DND-41 (cell line): Measurements from ENCODE around the gene IQCF6.

Source experiments
- ATAC-seq: fragments of 200-7000 bp; cut with Tn5 transposase; 3 replicates; pipeline ENCODE4 v1.9.1; 2021; ENCODE audit warnings: low read depth; ENCODE audit not compliant: insufficient read depth
- DNase-seq: peaks from one replicate; pipeline ENCODE4 v3.0.0-alpha.2; 2020
- H2AFZ ChIP-seq: 2 replicates; pipeline ENCODE4 v1.6.0; 2012; ENCODE audit warnings: low read depth, low read length
- H3K27ac ChIP-seq: 2 replicates; pipeline ENCODE4 v1.5.1; 2012; ENCODE audit warnings: low read length, inconsistent platforms
- H3K27me3 ChIP-seq: fragments of 200-600 bp; sonication (generic); 2 replicates; pipeline ENCODE4 v1.6.0; 2012; ENCODE audit warnings: low read length, mild to moderate bottlenecking, inconsistent platforms; ENCODE audit not compliant: insufficient read depth, poor library complexity
- H3K36me3 ChIP-seq: 2 replicates; pipeline ENCODE4 v1.5.1; 2012; ENCODE audit warnings: low read length, inconsistent platforms; ENCODE audit not compliant: insufficient read depth
- H3K4me1 ChIP-seq: 2 replicates; pipeline ENCODE4 v1.5.1; 2012; ENCODE audit warnings: mild to moderate bottlenecking, low read length; ENCODE audit not compliant: insufficient read depth
- H3K4me2 ChIP-seq: 2 replicates; pipeline ENCODE4 v1.6.0; 2012; ENCODE audit warnings: mild to moderate bottlenecking, moderate library complexity, low read length, inconsistent platforms; ENCODE audit not compliant: insufficient read depth
- H3K4me3 ChIP-seq, 2 experiments: fragments of 200-600 bp in 1 of 2; shearing (Covaris generic) in 1 of 2; 2 replicates each; pipeline ENCODE4 v1.5.1; 2012 to 2016; ENCODE audit warnings: inconsistent platforms in 2 of 2, low read length in 2 of 2, mild to moderate bottlenecking in 2 of 2, low read depth in 1 of 2, moderate library complexity in 1 of 2
- H3K79me2 ChIP-seq: 2 replicates; pipeline ENCODE4 v1.6.0; 2012; ENCODE audit warnings: low read length, inconsistent platforms; ENCODE audit not compliant: insufficient read depth
- H3K9ac ChIP-seq: 2 replicates; pipeline ENCODE4 v1.6.0; 2012; ENCODE audit warnings: low read depth, mild to moderate bottlenecking, inconsistent platforms, low read length, moderate library complexity
- H3K9me3 ChIP-seq: 2 replicates; pipeline ENCODE4 v1.5.1; 2012; ENCODE audit warnings: low read length, moderate library complexity, mild to moderate bottlenecking, inconsistent platforms; ENCODE audit not compliant: insufficient read depth, severe bottlenecking
- H4K20me1 ChIP-seq: 2 replicates; pipeline ENCODE4 v1.6.0; 2012; ENCODE audit warnings: low read length; ENCODE audit not compliant: insufficient read depth
- CTCF ChIP-seq: IDR thresholded peaks from 2 replicates; pipeline ENCODE4 v1.5.1; 2012; ENCODE audit warnings: borderline replicate concordance, low read length, moderate library complexity, mild to moderate bottlenecking; ENCODE audit not compliant: poor library complexity, severe bottlenecking; ENCODE audit errors: extremely low read depth
- EZH2 ChIP-seq: IDR thresholded peaks from 3 replicates; pipeline ENCODE4 v1.6.1; 2012; ENCODE audit warnings: borderline replicate concordance, low read depth, mild to moderate bottlenecking, moderate library complexity, low read length, inconsistent platforms; ENCODE audit not compliant: severe bottlenecking

The IQCF6 gene

DNA sequence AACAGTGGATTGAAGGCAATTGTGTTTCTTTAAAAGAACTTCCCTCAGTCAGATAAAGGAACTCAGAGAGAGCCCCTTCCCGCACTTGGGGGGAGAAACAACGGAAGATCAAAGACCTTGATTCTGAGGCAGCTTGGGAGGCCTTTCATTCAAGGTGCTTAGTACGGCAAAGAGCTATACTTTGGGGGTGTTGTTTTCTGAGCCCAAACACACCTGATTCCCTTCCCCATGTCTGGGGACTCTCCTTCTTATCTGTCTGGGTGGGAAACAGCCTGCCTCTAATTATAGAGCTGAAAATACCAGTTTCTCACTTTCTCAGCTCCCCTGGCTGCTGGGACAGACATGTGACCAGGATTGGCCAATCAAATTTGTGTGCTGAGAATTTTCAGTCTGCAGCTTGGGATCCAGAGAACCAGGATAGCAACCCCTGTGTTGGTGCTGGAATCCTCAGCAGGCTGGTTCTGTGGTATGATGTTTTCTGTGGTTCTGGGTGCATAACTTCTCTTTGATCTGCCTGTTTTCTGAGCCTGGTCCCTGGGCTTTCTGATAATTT, 19.4 kb upstream of the IQCF6 start:
- Histone ChIP-seq H3K4me2 (no peak overlapping the region), H3K36me3 (no peaks in the 10 kb centered on the region), H3K79me2 (no peaks in the 10 kb centered on the region), H4K20me1 (no peaks in the 10 kb centered on the region), H3K27me3 (peaks cover 11% of the 10 kb centered on the region), H2AFZ (no peak overlapping the region), H3K9ac (no peak overlapping the region), H3K27ac (no peak overlapping the region), H3K9me3 (no peaks in the 10 kb centered on the region), H3K4me1 (no peaks in the 10 kb centered on the region), H3K4me3 (no peak overlapping the region)
- no peak for DNase-seq
- ATAC-seq: no peak
- TF ChIP-seq CTCF (no peak), EZH2 (no peak)

DNA sequence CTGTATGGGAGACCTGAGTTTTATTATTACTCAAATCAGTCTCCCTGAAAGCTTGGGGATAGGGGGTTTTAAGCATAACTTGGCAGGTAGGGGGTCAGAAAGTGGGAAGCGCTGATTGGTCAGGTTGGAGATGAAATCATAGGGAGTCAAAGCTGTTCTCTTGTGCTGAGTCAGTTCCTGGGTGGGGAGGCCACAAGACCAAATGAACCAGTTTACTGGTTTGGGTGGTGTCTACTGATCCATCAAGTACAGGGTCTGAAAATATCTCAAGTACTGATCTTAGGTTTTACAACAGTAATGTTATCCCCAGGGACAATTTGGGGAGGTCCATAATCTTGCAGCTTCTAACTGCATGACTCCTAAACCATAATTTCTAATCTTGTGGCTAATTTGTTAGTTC, 17.8 kb upstream of the IQCF6 start:
- Histone ChIP-seq H4K20me1 (no peaks in the 10 kb centered on the region), H3K27me3 (peaks cover 11% of the 10 kb centered on the region), H3K4me2 (no peak overlapping the region), H3K36me3 (no peaks in the 10 kb centered on the region), H2AFZ (no peak overlapping the region), H3K27ac (no peak overlapping the region), H3K79me2 (no peaks in the 10 kb centered on the region), H3K9ac (no peak overlapping the region), H3K9me3 (no peaks in the 10 kb centered on the region), H3K4me1 (no peaks in the 10 kb centered on the region), H3K4me3 (no peak overlapping the region)
- ATAC-seq (no peak), DNase-seq (no peak)
- TF ChIP-seq EZH2 (no peak), CTCF (no peak)

DNA sequence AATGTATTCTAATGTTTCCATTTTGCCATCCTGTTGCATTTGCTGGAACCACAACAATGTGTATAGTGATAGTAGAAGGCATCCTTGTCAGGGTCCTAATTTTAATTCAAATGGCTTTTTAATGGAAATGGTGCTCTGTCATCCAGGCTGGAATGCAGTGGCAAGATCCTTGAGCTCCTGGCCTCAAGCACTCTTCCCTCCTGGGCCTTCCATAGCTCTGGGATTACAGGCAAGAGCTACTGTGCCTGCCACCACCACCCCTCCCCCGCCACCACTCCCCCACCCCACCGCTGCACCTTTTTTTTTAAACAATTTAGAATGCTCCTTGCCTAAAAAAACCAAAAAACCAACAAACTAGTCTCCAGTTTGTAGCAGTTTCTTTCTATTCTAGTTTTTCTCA, 15.2 kb upstream of the IQCF6 start:
- Histone ChIP-seq H3K4me2 (no peak overlapping the region), H3K27ac (no peak overlapping the region), H3K36me3 (no peaks in the 10 kb centered on the region), H2AFZ (no peak overlapping the region), H3K79me2 (no peaks in the 10 kb centered on the region), H3K27me3 (peaks cover 12% of the 10 kb centered on the region), H3K9ac (no peak overlapping the region), H3K4me1 (no peaks in the 10 kb centered on the region), H3K4me3 (no peak overlapping the region), H3K9me3 (no peaks in the 10 kb centered on the region), H4K20me1 (no peaks in the 10 kb centered on the region)
- ATAC-seq (no peak), DNase-seq (no peak)
- no peak for TF ChIP-seq CTCF
- TF ChIP-seq EZH2: no peak

GRCh38 chr3:51792206-51792605, 13.2 kb upstream of the IQCF6 start:
- no peaks in the 10 kb centered on the region for H3K36me3 ChIP-seq
- ATAC-seq: no peak

More at GRCh38 chr3:51792206-51792605, 13.2 kb upstream of the IQCF6 start:
- no peak overlapping the region for H3K4me2 ChIP-seq
- no peak overlapping the region for H3K4me3 ChIP-seq
- no peak overlapping the region for H2AFZ ChIP-seq
- no peaks in the 10 kb centered on the region for H3K79me2 ChIP-seq
- H3K27me3 ChIP-seq: peaks cover 14% of the 10 kb centered on the region
- no peak for DNase-seq
- H3K9ac ChIP-seq: no peak overlapping the region
- no peak for TF ChIP-seq EZH2
- no peak for TF ChIP-seq CTCF
- H3K27ac ChIP-seq: no peak overlapping the region
- no peaks in the 10 kb centered on the region for H3K9me3 ChIP-seq
- no peaks in the 10 kb centered on the region for H4K20me1 ChIP-seq
- H3K4me1 ChIP-seq: no peaks in the 10 kb centered on the region
